Measurements from ENCODE around the gene AKAP7.
"Not testable (repeated sequence)": the region's sequence is repeated elsewhere in the genome, so short reads cannot be mapped to it uniquely, and the experiment has no call there.

The AKAP7 gene

DNA sequence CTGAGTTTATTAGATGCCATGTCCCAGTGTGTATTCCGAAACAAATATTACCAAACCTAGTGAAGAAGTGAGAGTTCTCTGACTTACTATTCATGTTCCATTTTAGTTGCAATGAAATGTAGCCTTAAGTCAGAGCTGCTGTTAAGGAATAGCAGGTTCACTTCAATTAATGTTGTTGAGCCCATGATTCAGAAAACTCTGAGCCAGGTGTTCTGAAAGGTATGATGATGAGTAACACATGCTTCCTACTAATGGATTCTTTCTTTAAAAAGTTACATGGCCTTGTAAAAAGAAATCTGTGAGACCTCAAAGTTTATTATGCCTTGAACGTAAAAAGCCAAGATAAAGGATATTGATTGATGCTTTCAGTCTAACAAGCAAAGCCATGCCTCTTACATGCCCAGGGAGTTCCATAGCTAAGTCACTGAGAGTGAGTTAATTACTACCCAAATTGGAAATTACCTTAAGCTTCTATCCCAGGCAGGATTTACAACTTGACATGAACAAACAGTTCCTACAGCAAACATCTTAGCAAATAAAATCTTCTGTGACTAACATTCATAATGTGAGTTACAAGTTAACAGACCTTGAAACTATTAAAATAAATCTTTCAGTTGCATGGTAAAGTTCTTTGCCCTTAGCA, 122.9 kb downstream of the AKAP7 start:
- DNase-seq = no peak

DNA sequence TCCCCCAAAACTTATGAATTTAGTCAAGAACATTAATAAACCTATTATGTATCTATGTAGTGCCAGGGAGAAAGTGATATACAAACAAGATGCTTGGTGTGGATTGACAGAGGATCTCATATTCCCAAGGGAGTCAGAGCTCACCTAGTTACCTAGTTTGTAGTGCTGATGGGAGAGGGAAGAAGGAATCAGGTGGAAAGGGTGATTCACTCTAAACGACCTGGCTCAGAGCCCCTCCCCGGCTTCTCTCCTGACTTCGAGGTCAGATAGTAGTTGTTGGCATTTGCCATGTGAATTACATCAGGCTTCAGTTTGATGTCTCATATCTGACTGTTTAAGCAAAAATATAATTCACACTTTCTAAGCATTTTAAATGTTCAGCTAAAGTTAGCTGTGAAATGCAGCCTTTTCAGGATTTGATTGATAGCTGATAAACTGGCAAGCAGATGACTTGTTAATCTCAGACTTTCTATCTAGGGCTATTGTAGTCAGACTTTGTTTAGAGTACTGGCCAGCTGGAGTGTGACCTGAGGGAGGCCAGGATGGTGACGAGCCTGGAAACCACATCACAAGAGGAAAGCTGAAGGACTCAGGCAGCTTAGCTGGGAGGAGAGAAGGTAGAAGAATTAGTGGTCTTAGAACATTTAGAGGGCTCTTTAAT, 123.7 kb downstream of the AKAP7 start:
- no peak for DNase-seq

DNA sequence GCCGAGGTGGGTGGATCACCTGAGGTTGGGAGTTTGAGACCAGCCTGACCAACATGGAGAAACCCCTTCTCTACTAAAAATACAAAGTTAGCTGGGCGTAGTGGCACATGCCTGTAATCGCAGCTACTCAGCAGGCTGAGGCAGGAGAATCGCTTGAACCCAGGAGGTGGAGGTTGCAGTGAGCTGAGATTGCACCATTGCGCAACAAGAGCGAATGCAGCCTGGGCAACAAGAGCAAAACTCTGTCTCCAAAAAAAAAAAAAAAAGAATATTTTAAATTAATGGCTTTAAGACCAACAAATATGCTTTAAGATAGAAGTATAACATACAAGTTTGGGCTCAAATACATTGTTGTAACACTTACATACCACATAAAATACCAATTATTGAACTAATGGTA, 125.7 kb downstream of the AKAP7 start:
- DNase-seq = not testable (repeated sequence)

DNA sequence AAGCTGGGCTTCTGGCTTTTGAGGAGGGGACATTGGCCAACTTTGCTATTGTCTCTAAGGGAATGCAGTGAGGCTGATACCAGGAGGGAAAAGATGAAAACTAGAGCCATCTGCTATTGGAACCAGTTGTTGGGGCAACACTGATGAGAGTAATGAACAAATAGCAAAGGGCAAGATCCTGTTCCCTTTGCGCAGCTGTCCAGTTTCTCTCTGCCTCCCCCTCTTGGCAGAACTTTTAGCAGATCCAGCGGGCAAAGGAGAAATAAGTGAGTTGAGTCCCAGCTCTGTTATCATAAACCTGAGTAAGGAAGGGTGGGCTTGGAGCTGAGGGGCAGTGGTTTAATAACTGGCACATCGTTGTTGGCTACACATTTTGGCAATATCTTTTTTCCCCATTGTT, 126.8 kb downstream of the AKAP7 start:
- no peak for DNase-seq

DNA sequence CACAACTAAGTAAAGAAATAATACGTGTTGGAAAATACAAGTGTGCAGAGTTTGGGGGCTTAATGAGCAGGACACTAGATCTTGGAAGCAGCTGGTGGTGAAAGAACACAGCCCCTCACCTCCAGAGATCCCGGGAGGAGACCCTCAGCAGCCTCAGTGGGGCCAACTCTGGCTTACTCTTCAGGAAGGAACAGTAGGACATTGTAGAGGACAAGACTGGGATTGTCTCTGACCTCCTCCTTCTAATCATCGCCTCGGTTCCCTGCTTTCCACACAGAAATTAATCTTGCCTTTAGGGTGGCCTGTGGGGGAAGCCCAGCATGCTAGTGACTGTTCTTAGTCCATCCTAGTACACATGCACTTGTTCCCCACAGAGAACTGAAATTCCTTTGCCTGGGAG, 130.7 kb downstream of the AKAP7 start:
- no peak for DNase-seq

DNA sequence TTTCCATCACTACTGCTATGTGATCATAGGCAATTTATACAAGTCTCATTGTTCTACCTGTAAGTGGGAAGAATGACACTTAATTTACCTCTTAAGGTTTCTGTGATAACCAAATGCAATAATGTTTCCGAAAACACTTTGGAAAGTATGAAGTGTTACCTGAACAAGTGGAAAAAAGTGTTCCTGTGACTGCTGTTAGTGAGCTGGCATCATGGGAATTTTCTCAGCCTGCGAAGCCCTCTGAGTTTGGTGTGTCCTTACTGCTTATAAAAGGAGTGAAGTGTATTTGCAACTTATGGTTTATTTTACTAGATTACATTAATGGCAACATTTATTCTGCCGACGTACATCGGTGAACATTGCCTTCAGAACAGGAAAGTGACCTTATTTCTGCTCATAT, 133.0 kb downstream of the AKAP7 start:
- no peak for DNase-seq

DNA sequence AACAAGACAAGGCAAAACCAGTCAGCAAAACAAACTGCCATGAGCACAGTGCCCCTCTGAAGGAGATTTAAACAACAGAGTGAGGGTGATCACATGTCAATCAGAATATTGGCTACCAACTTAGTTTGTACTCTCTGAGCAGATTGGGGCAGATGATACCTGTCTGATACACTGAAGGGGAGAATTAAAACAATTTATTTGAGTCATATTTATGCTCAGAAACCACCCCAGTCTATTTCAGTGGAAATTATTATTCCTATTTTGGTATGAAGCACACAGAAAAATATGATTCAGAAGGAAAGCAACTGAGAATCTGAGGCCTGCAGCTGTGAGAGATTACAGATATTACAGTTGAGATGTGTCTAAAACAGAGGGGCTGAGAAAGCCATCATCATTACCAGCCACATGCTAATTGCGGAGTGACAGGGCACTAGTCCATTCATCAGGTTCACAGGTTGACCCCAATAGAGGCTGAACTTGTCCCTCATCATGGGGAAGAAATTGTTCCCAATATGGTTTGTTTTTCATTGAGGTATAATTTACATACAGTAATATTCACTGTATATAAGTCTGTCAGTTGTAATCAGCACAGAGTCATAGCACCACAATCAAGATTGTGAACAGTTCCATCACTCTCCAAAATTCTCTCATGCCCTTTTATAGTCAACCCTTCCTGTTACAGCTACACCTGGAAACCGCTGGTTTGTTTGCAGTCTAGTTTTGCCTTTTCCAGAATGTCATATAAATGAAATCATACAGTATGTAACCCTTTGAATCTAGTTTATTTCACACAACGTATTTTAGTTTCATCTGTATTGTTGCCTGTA, 134.5 kb downstream of the AKAP7 start:
- no peak for DNase-seq

DNA sequence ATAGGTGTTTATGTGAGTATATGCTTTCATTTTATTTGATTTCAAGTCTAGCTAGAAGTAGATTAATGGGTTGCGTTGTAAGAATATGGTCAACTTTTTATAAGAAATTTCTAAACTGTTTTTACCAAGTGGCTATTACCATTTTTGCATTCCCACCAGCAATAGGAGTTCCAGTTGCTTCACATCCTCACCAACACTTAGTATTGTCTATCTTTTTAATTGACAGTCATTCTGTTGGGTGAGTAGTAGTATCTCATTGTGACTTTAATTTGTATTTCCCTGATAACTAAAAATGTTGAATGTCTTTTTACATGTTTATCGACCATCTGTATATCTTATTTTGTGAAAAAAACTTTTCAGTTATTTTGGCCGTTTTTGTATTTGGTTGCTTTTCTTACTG, 135.3 kb downstream of the AKAP7 start:
- DNase-seq = no peak

DNA sequence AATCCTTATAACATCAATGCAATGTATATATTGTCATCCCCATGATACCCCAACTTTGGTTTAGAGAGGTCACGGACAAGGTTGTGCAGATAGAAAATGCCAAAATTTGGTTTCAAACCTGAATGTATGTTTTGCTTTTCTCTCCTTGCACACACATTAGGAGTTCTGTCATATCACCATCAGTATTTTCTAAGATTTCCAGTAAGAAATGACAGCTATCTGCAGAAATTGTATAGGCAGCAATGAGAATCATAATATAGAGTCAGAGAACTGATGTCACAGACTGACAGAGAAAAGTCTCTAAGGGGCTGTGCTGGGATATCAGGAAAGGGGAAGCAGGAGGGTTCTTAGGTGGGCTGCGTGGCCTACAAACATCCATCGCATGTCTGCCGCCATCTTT, 140.0 kb downstream of the AKAP7 start:
- DNase-seq = no peak

DNA sequence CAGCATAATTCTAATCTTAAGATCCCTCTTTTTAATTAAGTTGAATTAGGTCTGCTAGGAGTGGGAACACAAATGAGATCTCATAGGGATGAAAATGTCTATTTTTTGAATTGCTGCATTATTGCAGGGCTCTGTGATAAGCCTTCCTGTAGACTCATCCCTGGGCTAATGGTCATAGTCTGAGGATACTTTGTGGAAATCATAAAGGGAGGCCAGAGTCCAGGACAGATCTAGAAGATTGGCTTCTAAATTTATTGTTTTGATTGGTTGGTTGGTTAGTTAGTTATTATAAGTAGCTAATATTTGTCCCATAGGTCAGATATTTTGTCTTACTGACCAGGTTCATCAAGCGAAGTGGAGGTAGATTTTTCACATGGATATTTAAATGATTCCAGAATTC, 142.3 kb downstream of the AKAP7 start:
- DNase-seq = no peak

DNA sequence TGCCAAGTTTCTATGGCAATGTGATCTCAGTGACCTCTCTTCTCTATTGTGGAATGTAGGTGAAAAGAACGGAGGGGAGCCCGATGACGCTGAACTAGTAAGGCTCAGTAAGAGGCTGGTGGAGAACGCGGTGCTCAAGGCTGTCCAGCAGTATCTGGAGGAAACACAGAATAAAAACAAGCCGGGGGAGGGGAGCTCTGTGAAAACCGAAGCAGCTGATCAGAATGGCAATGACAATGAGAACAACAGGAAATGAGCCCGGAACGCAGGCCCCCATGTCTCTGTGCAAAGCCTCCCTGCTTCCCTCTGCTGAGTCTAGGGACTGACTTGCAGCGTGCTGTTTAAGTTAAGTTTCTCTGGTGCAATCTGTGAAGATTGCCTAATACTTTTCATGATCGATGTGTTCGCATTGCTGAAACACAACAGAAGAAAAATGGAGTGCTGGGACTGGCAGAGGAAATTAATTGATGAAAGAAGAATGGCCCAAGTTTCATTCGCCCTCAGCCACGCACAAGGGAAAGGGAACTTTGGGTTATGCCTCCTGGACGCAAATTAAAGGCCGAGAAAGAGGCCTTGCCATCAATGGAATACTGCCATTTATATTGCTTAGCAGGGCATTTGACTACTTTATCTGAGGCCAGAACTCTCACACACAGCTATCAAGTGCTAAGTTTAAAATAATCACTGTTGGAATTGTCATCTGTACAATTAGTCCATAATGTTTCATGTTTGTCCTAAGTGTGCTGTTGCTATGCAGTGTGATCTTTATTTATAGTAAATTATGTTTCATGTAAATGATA, 146.4 kb downstream of the AKAP7 start:
- peak; percentile 46 for DNase-seq

DNA sequence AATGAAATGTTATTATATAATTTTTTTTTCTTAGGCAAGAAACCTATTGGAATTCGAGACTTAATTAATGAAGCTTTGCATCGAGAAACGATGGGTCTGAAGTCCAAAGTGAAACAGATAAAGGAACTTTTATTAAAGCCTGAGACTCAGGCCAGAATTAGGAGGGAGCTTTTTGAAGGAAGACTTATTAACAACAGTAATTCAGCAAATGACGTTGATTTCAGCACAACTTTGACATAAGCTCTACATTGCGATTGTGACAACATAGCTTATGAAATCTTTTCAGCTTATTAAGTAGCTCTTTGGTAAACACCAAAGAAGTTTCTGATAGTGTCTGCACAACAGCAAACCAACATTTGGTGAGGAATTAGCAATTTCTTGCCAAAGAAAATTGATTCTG, 147.1 kb downstream of the AKAP7 start:
- no peak for DNase-seq

DNA sequence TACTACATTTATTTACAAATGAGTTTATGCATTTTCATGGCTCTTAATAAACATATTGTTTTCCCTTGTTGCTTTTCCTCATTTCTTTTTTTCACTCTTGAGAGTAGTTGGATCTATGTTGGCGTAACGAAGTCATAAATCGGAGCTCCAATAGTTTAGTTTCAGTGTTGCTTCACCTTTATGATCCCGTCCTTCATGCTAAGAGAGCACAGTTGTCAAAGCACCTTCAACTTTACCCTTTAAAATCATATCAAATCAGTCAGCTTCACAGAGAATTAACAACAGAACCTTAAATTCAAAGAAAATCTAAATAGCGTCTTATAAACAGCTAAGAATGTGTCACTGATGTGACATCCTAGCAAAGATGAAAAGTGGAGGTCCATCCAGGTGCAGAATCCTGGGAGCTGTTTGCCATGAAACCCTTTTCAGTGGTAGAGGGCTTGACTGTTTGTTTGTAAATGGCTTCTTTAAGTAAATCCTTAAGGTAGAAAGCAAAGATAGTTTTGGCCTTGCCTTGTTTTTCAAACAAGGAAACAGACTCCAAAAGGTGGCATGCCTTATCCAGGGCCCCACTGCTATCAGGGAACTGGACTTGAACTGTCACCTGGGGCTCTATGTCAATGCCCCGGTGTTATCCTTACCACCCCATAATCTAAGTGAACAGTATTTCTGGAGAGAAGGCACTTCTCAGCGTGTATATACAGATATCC, 148.4 kb downstream of the AKAP7 start:
- no peak for DNase-seq

DNA sequence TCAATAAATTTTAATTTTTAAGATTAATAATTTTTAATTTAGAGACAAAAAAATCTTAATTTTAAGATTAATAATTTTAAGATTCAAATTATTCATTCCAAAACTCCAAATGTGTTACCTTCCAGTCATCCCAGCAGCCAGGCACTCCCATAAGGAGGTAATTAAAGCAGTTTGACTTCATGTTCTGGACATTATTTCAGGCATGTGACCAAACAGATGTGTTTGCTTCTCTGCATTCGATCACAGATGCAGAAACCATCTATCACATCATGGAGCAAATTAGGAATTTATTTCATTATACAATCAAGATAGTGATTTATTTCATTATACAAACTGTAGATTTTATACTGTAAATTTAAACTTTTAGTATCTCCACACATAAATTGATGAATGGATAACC, 150.3 kb downstream of the AKAP7 start:
- no peak for DNase-seq

DNA sequence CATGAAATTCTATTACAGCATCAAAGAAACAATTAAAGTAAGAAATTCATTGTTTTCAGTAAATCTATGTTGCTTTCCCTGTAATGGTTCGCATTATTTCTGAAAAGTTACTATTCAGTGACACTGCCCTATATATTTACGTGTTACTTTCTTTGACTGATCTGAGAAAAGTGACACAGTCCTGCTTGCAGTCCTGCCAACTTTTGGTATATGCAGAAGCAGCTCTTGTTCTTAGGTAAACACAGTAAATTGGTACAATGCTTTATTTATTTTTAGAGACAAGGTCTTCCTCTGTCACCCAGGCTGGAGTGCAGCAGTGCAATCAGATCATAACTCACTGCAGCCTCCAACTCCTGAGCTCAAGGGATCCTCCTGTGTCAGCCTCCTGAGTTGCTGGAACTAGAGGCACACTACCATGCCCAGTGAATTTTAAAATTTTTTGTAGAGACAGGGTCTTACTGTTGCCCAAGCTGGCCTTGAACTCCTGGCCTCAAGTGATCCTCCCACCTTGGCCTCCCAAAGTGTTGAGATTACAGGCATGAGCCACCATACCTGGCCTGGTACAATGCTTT, 151.3 kb downstream of the AKAP7 start:
- DNase-seq = no peak

DNA sequence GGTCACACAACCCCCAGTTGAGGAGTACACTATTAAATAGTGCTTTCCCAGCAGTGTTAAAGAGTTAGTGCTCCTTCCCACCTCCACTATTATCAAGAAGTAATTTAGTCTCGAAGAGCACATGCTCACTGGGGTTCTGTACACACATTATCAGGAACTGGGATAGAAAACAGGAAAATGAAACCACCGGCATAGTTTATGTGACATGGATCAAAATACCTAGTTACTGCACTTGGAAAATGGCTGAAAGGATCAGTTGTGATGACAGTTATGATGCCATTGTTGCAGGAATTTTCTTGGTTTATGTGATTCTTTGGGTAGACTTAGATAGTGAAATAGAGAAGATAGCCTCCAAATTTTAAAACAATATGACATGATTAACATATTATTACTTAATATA, 152.9 kb downstream of the AKAP7 start:
- no peak for DNase-seq

DNA sequence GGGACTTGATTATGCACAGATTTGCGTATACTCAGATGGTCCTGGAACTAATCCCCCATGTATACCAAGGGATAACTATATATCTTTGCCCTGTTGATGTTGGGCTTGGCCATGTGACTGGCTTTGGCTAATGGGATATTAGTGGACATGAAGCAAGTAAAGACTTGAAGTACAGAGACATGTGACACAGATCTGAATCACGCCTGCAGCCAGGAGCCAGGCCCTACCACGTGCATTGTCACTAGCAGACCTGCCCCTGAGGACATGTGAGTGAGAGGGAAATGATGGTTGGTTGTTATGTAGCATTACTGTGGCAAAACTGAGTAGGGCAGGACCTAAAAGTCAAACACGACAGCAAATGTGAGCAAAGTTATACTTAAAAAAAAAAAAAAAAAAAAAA, 155.7 kb downstream of the AKAP7 start:
- no peak for DNase-seq

DNA sequence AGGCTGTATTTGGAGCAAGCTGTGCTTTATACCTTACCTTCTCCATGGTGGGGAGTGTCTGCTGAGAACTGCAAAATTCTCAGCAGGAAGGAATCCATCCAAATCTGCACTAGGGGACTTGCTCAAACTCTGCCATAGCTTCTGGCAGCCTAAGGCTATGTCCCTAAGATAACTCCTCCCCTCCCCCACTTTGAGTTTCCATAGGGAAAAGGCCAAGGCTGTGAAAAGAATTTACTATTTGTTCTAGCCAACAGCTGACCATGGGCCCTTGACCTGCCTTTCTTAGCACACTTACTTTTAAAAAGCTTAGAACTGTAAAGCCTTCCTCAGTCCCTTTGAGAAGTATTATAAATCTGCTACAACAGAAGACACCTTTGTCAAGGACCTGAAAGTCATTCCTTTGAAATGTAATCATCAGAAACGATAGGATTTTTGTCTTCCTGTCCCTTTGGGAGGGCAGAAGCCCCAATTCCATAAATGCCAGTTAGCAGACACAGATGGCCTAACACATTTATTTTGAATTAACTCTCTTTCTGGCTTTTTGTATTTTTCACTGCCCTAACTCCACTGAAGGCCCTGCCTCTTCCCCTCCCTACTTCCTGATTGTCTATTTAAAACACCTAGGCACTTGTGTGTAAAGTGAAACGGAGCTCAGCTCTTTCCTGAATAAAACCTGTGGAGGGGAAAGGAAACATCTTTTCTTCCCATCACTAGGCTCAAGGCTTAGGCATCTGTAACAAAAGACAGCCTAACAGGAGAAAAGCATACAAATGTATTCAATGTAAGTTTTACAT, 157.1 kb downstream of the AKAP7 start:
- DNase-seq = no peak

DNA sequence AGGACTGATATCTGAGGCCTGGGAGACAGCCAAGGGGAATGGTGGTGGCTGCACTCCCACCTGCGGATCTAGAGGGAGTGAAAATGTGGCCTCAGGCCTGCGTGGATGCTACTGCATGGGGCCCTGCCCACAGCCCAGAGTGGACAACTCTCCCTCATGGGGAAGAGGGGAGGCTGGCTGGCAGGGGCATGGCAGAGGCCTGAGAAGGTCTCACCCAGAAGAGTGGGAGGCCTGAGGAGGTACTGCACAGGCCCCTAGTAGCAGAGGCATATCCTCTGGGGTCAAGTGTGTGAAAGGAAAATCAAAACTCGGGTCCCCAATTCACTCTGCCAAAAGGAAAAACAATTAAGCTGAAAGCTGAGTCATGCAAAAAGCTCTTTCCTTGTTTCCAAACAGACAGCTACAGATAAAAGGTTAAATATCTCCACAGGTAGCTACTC, 158.2 kb downstream of the AKAP7 start:
- no peak for DNase-seq

DNA sequence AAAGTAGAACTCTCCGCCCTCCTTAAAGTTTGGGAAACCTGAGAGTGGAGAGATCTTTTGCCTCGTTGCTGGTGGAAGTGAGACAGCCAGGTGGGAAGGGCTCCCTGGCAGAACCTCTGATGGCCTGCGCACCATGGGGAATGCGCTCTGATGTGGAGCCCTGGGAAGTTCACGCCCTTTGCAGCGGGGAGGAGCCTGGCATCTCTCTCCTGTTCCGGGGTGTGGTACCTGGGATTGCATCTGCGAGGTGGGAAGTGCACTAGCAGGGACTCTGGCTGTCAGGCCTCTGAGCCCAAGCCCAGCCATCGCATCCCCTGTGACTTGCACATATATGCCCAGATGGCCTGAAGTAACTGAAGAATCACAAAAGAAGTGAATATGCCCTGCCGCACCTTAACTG, 159.8 kb downstream of the AKAP7 start:
- no peak for DNase-seq

DNA sequence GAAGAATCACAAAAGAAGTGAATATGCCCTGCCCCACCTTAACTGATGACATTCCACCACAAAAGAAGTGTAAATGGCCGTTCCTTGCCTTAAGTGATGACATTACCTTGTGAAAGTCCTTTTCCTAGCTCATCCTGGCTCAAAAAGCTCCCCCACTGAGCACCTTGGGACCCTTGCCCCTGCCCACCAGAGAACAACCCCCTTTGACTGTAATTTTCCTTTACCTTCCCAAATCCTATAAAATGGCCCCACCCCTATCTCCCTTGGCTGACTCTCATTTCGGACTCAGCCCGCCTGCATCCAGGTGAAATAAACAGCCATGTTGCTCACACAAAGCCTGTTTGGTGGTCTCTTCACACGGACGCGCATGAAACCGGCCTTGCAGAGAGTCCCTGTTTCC, 165.6 kb downstream of the AKAP7 start:
- not testable (repeated sequence) for DNase-seq
